ENCODE measurements around the gene GATD1. TPM values are rescaled to one million over a fixed set of nuclear protein-coding genes. Genes with fewer than 3 reads are reported as not detected.

GATD1 gene
- total RNA-seq, 2 donors from 2014 or later, result 14.0 to 28.7 TPM

GRCh38 chr11:727859-728748, 49.2 kb downstream of the GATD1 start:
- Histone ChIP-seq H3K27ac (peak overlapping the region in 3 of 4 donors; percentile 22 to 86 (median 74)), H3K9me3 (no peaks in the 10 kb centered on the region), H3K36me3 (replicated peaks in 1 of 2; ENCODE audit: insufficient read depth in 1 of 2, low read depth in 2 of 2) (no peaks in the 10 kb centered on the region), H3K4me3 (no peak overlapping the region), H3K27me3 (peaks cover 0 to 4% of the 10 kb centered on the region in 2 donors), H3K4me1 (peaks cover 34% of the 10 kb centered on the region)
- TF ChIP-seq POLR2A (IDR thresholded peaks at IDR 0.05) (no peak), CTCF (IDR thresholded peaks at IDR 0.05) (peak; percentile 95 to 100 (median 99))
- ATAC-seq, result peak; percentile 83
- DNase-seq, result peak; percentile 86 to 92 (median 90)
- 20 to 22% methylated on average over 4 to 24 of the region's 31 CpGs for WGBS, 2 donors
- intact Hi-C loops (cut with DNase I), result loop anchor here (10.0 kb wide), 1 partner anchor 173 kb away; no protein-coding TSS in a partner anchor

- Histone ChIP-seq H3K27ac (peak overlapping the region in 3 of 4 donors; percentile 74 to 86 (median 75)), H3K4me3 (no peak overlapping the region), H3K27me3 (peaks cover 0 to 4% of the 10 kb centered on the region in 2 donors), H3K36me3 (replicated peaks in 1 of 2; ENCODE audit: insufficient read depth in 1 of 2, low read depth in 2 of 2) (no peaks in the 10 kb centered on the region), H3K9me3 (no peaks in the 10 kb centered on the region), H3K4me1 (peaks cover 34% of the 10 kb centered on the region)
- 90 to 93% methylated on average over 8 to 12 of the region's 12 CpGs for WGBS, 2 donors
- TF ChIP-seq POLR2A (IDR thresholded peaks at IDR 0.05), result no peak
- intact Hi-C loops (cut with DNase I), result loop anchor here (10.0 kb wide), 1 partner anchor 172 kb away; no protein-coding TSS in a partner anchor
- DNase-seq, result peak in 1 of 4 donors; percentile 14
- no peak for ATAC-seq
Measured at GRCh38 chr11:727281-727701, 50.0 kb downstream of the GATD1 start.

GRCh38 chr11:726278-727220, 50.7 kb downstream of the GATD1 start:
- WGBS, 2 donors, result 20% methylated on average over 50 of the region's 61 CpGs; no CpG with 5 or more reads in 1 of the 2 donors
- peaks cover 0 to 4% of the 10 kb centered on the region in 2 donors for H3K27me3 ChIP-seq
- H3K4me1 ChIP-seq, result peaks cover 34% of the 10 kb centered on the region
- H3K4me3 ChIP-seq, result no peak overlapping the region
- ATAC-seq (peak; percentile 61), DNase-seq (peak; percentile 83 to 90 (median 90))
- no peaks in the 10 kb centered on the region for H3K9me3 ChIP-seq
- TF ChIP-seq POLR2A (IDR thresholded peaks at IDR 0.05), result peak in 2 of 3 donors; percentile 25 to 27
- TF ChIP-seq CTCF (IDR thresholded peaks at IDR 0.05), result no peak
- no peaks in the 10 kb centered on the region for H3K36me3 ChIP-seq (replicated peaks in 1 of 2; ENCODE audit: insufficient read depth in 1 of 2, low read depth in 2 of 2)
- peak overlapping the region; percentile 56 to 86 (median 74) for H3K27ac ChIP-seq
- intact Hi-C loops (cut with DNase I), result loop anchor here (10.0 kb wide), 1 partner anchor 172 kb away; no protein-coding TSS in a partner anchor

- Histone ChIP-seq H3K36me3 (replicated peaks in 1 of 2; ENCODE audit: insufficient read depth in 1 of 2, low read depth in 2 of 2) (no peaks in the 10 kb centered on the region), H3K9me3 (no peaks in the 10 kb centered on the region), H3K4me1 (peaks cover 34% of the 10 kb centered on the region), H3K27me3 (no peaks in the 10 kb centered on the region), H3K27ac (peak overlapping the region; percentile 56 to 86 (median 74)), H3K4me3 (no peak overlapping the region)
- TF ChIP-seq CTCF (IDR thresholded peaks at IDR 0.05) (no peak), POLR2A (IDR thresholded peaks at IDR 0.05) (no peak)
- 22 to 50% methylated on average over 6 to 33 of the region's 53 CpGs for WGBS, 2 donors
- no peak for ATAC-seq
- intact Hi-C loops (cut with DNase I), result loop anchor here (10.0 kb wide), 1 partner anchor 171 kb away; no protein-coding TSS in a partner anchor
- peak in 2 of 4 donors; percentile 27 to 30 for DNase-seq
Measured at GRCh38 chr11:725624-726202, 51.6 kb downstream of the GATD1 start.

All from body of pancreas (tissue), 4 donors.